GM18519 (cell line): ENCODE results near the gene AFP.
"Not testable (repeated sequence)": the region's sequence is repeated elsewhere in the genome, so short reads cannot be mapped to it uniquely, and the experiment has no call there.

Source experiments
- ATAC-seq: cut with Tn5 transposase; IDR thresholded peaks from one replicate; pipeline ENCODE4 v1.9.1; 2021; ENCODE audit warnings: mild to moderate bottlenecking, moderate library complexity; ENCODE audit not compliant: unreplicated experiment, low FRiP score

The AFP gene

GRCh38 chr4:73435984-73436383 is at the start of gene AFP:
TSS of gene AFP (plus strand) at chr4:73436221. CDS start at chr4:73436263, 42 bp downstream.
- ATAC-seq, result no peak

DNA sequence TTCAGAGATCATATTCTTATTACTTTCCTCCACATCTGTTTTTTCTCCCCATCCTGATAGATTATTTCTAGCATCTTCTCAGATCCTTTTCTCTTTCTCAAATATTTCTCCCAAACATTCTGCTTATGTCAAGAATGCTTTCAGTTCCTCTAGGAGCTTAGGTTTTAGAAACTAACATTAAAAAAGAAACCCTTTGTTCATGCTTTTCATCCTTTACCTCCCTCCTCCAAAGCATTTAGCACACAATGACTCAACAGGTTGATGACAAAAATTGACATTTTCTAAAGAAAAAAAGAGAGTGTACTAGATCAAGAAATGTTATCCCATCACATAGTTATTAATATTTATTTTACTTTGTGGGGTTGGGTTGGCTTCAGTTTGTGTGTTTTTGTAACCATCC is 48.5 kb upstream of the AFP start:
- peak; percentile 61 for ATAC-seq

DNA sequence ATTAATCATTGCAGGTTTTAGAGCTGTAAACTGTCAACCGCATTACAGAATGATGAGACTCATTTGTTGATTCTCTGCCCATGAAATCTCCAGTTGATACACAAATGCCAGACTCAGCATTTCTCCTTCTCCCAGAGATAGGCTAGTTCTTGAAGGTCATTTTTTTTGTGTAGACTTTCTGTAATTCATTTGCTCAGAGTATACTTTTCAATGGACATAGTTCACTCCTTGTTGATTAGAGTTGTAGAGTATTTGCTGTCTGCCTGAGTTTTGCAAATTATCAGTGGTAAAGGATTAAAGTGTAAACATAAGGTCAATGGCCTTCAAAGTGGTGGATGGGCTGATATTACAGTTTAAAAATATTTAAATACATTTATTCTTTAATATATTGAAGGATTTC is 47.1 kb upstream of the AFP start:
- ATAC-seq, result no peak

DNA sequence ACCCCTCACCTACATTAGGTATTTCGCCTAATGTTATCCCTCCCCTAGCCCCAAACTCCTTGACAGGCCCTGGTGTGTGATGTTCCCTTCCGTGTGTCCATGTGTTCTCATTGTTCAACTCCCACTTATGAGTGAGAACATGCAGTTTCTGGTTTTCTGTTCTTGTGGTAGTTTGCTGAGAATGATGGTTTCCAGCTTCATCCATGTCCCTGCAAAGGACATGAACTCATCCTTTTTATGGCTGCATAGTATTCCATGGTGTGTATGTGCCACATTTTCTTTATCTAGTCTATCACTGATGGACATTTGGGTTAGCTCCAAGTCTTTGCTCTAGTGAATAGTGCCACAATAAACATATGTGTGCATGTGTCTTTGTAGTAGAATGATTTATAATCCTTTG is 46.4 kb upstream of the AFP start:
- not testable (repeated sequence) for ATAC-seq

DNA sequence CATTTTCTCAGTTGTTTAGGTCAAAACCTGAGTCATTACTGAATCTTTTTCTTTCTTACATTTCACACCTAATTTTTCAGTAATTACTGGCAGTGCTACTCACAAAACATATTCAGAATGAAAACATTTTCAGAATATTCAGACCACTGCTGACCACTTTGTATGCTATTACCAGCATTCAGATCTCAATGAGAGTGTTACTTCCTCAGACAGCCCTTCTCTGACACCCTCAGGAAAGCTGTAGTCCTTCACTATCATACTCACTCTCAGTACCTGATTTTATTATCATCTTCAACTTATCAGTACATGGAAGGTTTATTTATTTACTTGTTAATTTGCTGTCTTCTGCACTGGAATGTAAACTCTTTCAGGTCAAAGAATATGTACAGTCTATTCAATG is 44.2 kb upstream of the AFP start:
- ATAC-seq, result no peak

DNA sequence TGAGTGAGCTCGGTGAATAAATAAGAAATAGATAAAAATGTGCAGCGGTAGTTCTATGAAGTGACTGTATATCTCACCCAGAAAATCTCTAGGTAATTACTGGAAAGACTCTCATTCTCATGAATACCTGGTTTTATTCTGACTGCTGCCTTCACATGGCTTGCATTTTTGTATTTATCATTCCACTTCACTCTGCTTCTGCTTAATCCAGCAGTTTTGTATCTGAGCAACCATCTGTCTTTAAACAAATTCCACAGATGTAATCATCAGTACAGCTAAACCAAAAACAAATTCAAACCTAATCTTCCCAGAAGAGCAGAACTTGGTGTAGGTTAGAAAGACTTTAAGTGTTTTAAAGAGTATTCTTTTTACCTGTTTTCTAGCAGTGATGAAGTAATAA is 43.1 kb upstream of the AFP start:
- ATAC-seq, result no peak

DNA sequence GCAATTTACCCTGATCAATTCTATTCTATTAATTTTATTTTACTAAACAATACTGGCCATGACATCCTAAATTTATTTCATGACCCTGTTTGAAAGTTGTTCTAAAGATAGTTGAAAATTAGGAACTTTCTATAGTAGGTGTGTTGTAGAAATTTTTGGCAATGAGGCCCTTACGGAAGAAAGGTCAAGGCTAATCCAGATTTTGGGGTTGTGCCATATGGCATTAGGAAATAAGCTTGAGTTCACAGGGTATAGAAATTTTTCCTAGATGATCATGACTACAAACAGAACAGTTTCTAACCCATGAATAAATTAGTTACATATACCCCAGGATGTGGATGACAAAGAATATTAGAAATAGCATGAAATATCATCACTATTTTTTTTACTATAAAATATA is 39.7 kb upstream of the AFP start:
- no peak for ATAC-seq

DNA sequence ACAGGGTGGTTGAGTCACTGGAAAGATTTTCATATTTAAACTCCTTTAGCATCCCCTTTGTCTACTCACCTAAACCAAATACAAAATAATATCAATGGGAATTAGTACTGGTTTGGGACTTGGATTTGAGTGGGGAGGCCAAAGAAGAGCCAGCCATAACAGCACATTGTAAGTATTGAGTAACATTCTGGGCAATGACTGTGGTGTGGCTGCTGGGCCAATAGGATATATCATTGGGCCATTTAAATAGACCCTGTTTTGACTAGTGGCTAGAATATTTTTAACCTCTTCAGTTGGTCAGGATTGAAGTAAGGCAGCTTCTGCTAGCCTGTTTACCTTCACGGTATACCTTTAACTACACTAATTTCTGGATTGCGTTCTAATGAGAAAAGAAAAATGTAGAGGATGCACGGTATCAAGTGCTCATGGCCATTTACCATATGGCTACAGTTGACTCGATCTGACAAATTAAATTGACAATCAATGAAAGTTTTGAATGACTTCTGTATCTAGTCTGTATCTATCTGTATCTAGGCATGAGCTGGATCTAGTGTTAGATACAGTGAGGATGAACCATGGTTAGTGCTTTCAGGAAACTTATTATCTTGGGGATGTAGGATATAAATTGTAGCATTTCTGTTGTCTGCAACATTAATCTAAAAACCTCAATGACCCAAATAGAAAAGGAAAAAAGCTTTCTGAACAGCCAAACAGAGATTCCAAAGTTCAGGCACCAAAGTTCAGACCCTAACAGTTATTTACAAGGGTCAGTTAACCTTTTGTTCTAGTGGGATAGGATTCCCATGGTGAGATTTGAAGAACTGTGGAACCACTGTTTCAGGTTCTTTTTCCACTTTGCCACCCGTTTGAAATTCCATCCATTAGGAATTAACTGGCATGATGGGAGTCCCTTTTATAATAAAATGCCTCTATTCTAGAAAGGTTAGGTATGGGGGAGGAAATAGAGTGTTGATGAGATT is 38.7 kb upstream of the AFP start:
- ATAC-seq, result no peak

- no peak for ATAC-seq
Measured at GRCh38 chr4:73401412-73401811, 34.6 kb upstream of the AFP start.

GRCh38 chr4:73404042-73404441 is 32.0 kb upstream of the AFP start, which contains the start of gene ALB:
TSS of gene ALB (plus strand) at chr4:73404287. CDS start at chr4:73404328, 41 bp downstream.
- ATAC-seq, result no peak

GRCh38 chr4:73404457-73404856 is 31.6 kb upstream of the AFP start:
- ATAC-seq, result no peak

DNA sequence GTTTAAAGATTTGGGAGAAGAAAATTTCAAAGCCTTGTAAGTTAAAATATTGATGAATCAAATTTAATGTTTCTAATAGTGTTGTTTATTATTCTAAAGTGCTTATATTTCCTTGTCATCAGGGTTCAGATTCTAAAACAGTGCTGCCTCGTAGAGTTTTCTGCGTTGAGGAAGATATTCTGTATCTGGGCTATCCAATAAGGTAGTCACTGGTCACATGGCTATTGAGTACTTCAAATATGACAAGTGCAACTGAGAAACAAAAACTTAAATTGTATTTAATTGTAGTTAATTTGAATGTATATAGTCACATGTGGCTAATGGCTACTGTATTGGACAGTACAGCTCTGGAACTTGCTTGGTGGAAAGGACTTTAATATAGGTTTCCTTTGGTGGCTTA is 30.9 kb upstream of the AFP start:
- no peak for ATAC-seq

GRCh38 chr4:73406548-73406875 is 29.5 kb upstream of the AFP start:
- no peak for ATAC-seq

GRCh38 chr4:73407227-73407673 is 28.8 kb upstream of the AFP start:
- ATAC-seq, result no peak

GRCh38 chr4:73408181-73408867 is 27.7 kb upstream of the AFP start:
- no peak for ATAC-seq

GRCh38 chr4:73409012-73409862 is 26.8 kb upstream of the AFP start:
- ATAC-seq, result no peak

- ATAC-seq, result no peak
Measured at GRCh38 chr4:73409978-73410548, 26.0 kb upstream of the AFP start.

- ATAC-seq, result no peak
Measured at GRCh38 chr4:73410916-73411730, 24.9 kb upstream of the AFP start.

DNA sequence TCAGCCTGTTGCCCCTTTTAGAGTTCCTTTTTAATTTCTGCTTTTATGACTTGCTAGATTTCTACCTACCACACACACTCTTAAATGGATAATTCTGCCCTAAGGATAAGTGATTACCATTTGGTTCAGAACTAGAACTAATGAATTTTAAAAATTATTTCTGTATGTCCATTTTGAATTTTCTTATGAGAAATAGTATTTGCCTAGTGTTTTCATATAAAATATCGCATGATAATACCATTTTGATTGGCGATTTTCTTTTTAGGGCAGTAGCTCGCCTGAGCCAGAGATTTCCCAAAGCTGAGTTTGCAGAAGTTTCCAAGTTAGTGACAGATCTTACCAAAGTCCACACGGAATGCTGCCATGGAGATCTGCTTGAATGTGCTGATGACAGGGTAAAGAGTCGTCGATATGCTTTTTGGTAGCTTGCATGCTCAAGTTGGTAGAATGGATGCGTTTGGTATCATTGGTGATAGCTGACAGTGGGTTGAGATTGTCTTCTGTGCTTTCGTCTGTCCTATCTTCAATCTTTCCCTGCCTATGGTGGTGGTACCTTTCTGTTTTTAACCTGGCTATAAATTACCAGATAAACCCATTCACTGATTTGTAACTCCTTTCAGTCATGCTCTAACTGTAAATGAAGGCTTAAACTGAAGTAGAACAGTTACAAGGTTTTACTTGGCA is 24.1 kb upstream of the AFP start:
- ATAC-seq, result no peak
